ENCODE results near the gene EGLN1.

DNA sequence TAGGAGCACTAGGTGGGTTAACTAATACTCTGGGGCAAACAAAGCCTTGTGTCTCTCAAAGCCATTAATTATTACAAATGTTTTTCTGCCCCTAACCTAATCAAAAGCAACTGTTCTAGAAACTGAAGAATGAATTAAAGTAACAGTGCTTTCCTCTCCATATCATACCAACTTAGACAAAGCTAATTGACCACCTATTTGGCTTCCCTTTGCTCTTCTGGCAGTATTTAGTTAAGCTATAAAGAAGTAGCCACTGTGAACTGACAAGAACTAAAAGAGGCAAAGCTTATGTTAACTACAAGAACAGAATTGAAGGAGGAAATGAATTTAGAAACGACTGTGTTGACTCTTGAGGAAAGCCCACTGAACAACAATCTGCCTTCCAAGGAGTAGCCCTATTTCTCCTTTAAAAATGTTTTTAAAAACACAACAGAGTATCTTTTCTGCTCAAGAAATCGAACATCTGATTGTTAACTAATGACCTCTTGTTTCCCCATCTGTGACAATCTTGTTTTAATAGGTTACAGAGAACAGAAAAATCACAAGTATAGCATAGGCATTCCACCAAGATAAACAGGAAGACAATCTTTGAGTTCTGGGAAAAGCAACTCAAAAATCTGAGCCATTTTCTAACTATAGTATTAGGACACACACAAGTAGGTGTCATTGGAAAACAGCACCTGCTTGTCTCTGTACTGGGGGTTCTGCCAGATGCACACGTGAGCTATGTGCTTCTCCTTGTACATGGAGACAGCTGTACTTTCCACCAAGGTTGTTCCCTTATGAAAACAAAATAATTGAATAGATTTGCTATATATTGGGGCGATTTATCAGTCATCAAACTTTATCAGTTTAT is 3.1 kb upstream of the EGLN1 start:
- TF ChIP-seq EZH2phosphoT487 (IDR thresholded peaks at IDR 0.05; ENCODE audit: unreplicated experiment) = no peak
- TF ChIP-seq, protein P1, sequence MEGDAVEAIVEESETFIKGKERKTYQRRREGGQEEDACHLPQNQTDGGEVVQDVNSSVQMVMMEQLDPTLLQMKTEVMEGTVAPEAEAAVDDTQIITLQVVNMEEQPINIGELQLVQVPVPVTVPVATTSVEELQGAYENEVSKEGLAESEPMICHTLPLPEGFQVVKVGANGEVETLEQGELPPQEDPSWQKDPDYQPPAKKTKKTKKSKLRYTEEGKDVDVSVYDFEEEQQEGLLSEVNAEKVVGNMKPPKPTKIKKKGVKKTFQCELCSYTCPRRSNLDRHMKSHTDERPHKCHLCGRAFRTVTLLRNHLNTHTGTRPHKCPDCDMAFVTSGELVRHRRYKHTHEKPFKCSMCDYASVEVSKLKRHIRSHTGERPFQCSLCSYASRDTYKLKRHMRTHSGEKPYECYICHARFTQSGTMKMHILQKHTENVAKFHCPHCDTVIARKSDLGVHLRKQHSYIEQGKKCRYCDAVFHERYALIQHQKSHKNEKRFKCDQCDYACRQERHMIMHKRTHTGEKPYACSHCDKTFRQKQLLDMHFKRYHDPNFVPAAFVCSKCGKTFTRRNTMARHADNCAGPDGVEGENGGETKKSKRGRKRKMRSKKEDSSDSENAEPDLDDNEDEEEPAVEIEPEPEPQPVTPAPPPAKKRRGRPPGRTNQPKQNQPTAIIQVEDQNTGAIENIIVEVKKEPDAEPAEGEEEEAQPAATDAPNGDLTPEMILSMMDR (conservative IDR thresholded peaks at IDR 0.05; ENCODE audit: low read depth in 2 of 2) = no peak
- TF ChIP-seq EZH2 (IDR thresholded peaks at IDR 0.05; ENCODE audit: low read depth, unreplicated experiment) = no peak
- no peak for TF ChIP-seq JUNB (IDR thresholded peaks at IDR 0.05; ENCODE audit: unreplicated experiment)
- TF ChIP-seq POLR2AphosphoS5 (IDR thresholded peaks at IDR 0.05; ENCODE audit: low read depth) = no peak
- TF ChIP-seq, protein P2, sequence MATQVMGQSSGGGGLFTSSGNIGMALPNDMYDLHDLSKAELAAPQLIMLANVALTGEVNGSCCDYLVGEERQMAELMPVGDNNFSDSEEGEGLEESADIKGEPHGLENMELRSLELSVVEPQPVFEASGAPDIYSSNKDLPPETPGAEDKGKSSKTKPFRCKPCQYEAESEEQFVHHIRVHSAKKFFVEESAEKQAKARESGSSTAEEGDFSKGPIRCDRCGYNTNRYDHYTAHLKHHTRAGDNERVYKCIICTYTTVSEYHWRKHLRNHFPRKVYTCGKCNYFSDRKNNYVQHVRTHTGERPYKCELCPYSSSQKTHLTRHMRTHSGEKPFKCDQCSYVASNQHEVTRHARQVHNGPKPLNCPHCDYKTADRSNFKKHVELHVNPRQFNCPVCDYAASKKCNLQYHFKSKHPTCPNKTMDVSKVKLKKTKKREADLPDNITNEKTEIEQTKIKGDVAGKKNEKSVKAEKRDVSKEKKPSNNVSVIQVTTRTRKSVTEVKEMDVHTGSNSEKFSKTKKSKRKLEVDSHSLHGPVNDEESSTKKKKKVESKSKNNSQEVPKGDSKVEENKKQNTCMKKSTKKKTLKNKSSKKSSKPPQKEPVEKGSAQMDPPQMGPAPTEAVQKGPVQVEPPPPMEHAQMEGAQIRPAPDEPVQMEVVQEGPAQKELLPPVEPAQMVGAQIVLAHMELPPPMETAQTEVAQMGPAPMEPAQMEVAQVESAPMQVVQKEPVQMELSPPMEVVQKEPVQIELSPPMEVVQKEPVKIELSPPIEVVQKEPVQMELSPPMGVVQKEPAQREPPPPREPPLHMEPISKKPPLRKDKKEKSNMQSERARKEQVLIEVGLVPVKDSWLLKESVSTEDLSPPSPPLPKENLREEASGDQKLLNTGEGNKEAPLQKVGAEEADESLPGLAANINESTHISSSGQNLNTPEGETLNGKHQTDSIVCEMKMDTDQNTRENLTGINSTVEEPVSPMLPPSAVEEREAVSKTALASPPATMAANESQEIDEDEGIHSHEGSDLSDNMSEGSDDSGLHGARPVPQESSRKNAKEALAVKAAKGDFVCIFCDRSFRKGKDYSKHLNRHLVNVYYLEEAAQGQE (IDR thresholded peaks at IDR 0.05; ENCODE audit: unreplicated experiment) = no peak
- no peak for TF ChIP-seq CREB1 (CRISPR knock-in tag; IDR thresholded peaks at IDR 0.05; ENCODE audit: low read depth)
- TF ChIP-seq, protein P3, sequence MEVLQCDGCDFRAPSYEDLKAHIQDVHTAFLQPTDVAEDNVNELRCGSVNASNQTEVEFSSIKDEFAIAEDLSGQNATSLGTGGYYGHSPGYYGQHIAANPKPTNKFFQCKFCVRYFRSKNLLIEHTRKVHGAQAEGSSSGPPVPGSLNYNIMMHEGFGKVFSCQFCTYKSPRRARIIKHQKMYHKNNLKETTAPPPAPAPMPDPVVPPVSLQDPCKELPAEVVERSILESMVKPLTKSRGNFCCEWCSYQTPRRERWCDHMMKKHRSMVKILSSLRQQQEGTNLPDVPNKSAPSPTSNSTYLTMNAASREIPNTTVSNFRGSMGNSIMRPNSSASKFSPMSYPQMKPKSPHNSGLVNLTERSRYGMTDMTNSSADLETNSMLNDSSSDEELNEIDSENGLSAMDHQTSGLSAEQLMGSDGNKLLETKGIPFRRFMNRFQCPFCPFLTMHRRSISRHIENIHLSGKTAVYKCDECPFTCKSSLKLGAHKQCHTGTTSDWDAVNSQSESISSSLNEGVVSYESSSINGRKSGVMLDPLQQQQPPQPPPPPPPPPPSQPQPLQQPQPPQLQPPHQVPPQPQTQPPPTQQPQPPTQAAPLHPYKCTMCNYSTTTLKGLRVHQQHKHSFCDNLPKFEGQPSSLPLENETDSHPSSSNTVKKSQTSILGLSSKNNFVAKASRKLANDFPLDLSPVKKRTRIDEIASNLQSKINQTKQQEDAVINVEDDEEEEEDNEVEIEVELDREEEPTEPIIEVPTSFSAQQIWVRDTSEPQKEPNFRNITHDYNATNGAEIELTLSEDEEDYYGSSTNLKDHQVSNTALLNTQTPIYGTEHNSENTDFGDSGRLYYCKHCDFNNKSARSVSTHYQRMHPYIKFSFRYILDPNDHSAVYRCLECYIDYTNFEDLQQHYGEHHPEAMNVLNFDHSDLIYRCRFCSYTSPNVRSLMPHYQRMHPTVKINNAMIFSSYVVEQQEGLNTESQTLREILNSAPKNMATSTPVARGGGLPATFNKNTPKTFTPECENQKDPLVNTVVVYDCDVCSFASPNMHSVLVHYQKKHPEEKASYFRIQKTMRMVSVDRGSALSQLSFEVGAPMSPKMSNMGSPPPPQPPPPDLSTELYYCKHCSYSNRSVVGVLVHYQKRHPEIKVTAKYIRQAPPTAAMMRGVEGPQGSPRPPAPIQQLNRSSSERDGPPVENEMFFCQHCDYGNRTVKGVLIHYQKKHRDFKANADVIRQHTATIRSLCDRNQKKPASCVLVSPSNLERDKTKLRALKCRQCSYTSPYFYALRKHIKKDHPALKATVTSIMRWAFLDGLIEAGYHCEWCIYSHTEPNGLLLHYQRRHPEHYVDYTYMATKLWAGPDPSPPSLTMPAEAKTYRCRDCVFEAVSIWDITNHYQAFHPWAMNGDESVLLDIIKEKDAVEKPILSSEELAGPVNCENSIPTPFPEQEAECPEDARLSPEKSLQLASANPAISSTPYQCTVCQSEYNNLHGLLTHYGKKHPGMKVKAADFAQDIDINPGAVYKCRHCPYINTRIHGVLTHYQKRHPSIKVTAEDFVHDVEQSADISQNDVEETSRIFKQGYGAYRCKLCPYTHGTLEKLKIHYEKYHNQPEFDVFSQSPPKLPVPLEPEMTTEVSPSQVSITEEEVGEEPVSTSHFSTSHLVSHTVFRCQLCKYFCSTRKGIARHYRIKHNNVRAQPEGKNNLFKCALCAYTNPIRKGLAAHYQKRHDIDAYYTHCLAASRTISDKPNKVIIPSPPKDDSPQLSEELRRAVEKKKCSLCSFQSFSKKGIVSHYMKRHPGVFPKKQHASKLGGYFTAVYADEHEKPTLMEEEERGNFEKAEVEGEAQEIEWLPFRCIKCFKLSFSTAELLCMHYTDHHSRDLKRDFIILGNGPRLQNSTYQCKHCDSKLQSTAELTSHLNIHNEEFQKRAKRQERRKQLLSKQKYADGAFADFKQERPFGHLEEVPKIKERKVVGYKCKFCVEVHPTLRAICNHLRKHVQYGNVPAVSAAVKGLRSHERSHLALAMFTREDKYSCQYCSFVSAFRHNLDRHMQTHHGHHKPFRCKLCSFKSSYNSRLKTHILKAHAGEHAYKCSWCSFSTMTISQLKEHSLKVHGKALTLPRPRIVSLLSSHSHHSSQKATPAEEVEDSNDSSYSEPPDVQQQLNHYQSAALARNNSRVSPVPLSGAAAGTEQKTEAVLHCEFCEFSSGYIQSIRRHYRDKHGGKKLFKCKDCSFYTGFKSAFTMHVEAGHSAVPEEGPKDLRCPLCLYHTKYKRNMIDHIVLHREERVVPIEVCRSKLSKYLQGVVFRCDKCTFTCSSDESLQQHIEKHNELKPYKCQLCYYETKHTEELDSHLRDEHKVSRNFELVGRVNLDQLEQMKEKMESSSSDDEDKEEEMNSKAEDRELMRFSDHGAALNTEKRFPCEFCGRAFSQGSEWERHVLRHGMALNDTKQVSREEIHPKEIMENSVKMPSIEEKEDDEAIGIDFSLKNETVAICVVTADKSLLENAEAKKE (CRISPR knock-in tag; IDR thresholded peaks at IDR 0.05) = no peak
- TF ChIP-seq ZNF331 (CRISPR knock-in tag; IDR thresholded peaks at IDR 0.05; ENCODE audit: low read depth) = no peak
- no peak for TF ChIP-seq ZNF114 (CRISPR knock-in tag; IDR thresholded peaks at IDR 0.05)
